Inflammatory macrophage treated with lipopolysaccharide for 4 hours (primary cell): ENCODE results near the gene EFCC1.

Experiments
- DNase-seq: peaks from one replicate; pipeline ENCODE4 v3.0.0-alpha.2; 2020

The EFCC1 gene, protein sequence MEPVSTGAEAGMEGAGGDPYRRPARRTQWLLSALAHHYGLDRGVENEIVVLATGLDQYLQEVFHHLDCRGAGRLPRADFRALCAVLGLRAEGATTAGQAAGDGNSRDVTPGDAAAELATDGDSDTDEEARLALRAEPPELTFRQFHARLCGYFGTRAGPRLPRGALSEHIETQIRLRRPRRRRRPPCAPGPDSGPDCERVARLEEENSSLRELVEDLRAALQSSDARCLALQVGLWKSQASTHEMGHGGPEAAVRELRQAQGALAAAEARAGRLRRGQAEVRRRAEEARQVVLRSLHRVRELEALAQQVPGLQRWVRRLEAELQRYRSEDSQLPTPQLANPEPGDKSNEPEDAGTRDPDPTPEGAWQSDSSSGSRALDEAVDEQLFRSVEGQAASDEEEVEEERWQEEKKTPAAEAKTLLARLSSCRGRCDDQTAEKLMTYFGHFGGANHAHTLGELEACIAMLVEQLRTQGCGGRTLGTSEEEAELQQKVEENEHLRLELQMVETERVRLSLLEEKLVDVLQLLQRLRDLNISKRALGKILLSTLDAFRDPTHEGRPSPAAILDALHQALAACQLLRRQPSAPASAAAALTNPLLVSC

GRCh38 chr3:129001101-129001805, at the start of gene EFCC1:
Gene EFCC1 (plus strand): TSS chr3:129001304. CDS start chr3:129001629, 325 bp downstream.
- DNase-seq = no peak

DNA sequence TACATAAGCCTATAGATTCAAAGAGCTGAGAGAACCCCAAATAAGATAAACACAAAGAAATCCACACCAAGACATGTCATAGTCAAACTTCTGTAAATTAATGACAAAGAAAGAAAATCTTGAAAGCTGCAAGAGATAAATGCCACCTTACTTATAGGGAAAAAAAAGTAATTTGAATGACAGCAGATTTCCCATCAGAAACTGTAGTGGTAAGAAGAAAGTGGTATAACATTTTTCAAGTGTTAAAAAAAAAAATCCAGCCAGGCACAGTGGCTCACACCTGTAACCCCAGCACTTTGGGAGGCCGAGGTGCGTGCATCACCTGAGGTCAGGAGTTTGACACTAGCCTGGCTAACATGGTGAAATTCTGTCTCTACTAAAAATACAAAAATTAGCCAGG, 44.7 kb upstream of the EFCC1 start:
- DNase-seq = no peak

DNA sequence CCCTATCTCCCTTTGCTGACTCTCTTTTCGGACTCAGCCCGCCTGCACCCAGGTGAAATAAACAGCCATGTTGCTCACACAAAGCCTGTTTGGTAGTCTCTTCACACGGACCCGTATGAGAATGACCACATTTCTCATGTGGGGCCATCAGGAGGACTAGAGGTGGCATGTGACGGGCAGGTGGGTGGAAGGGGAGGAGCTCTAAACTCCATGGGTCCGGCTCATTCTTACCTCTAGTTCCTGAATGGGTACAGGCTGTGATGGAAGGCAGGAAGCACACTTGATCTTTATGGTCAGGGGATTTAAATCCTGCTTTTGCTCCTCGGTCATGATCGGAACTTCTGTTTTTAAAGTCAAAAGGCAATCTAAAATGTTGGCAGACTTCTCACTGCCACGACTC, 35.8 kb upstream of the EFCC1 start:
- no peak for DNase-seq

- no peak for DNase-seq
Observed at GRCh38 chr3:128965818-128966217, 35.3 kb upstream of the EFCC1 start.

- no peak for DNase-seq
Observed at GRCh38 chr3:128967748-128968355, 33.3 kb upstream of the EFCC1 start.

DNA sequence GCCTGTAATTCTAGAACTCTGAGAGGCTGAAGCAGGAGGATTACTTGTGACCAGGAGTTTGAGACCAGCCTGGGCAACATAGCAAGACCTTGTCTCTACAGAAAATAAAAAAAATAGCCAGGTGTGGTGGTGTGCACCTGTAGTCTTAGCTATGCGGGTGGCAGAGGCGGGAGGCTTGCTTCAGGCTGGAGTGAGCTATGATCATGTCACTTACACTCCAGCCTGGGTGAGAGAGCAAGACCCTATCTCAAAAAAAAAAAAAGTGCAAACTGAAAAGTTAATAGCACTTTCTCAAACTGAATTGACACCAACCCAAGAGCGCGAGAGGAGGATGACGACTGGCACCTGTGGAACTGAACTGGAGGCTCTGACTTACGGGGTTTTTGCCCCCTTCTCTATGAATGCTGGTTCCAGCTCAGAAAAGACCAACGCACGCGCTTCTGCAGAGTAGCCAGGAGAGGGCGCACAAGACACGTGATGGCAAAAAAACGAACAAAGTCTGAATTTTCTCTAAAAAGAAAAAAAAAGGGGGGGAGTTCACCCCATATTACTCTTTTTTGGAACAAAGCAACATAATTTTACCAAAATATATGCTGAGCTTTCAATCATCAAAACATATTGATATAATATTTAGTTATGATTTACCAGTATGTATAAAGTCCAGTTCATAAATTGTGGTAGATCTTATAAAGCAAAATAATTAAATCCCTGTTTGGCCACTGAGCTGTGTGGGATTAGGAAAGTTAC, 30.9 kb upstream of the EFCC1 start:
- peak; percentile 47 for DNase-seq

GRCh38 chr3:128970740-128971047, 30.4 kb upstream of the EFCC1 start:
- DNase-seq = peak; percentile 3

GRCh38 chr3:128971421-128972100, 29.5 kb upstream of the EFCC1 start:
- DNase-seq = peak; percentile 45

- peak; percentile 29 for DNase-seq
Observed at GRCh38 chr3:128973988-128974564, 27.0 kb upstream of the EFCC1 start.

GRCh38 chr3:128975276-128975675, 25.8 kb upstream of the EFCC1 start:
- no peak for DNase-seq

DNA sequence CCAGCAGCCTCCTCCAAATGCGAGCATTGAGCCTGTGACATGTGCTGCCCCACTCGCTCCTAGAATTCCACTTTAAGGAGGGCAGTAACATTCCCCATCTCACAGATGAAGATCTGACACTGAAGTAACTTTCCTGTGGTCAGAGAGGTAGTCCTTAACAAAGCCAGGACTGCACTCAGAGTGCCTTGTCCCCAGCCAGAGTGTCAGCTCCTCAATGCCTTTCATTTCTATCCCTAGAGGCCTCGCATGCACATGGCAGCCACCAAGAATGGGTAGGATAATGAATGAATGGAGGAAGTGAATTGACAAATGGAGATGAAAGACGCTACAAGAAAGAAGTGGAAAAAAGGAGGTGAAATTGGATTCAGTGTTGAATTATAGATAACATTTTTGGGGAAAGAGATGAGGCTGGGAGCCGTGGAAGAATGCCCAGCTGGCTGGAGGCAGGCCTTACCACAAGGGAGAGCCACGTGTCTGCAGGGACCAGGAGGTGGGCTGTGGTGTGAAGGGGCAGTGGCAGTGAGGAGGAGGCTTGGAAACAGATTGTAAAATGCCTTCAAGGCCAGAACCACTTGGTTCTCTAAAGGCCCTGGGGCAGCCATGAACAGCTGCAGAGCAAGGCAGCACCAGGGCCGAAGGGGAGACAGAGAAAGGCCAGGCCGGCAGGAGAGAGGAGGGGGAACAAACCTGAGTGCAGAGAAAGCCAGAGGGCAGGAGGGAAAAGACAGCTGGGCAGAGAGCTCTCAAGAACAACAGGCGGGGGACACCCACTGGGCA, 17.6 kb upstream of the EFCC1 start:
- DNase-seq = no peak

DNA sequence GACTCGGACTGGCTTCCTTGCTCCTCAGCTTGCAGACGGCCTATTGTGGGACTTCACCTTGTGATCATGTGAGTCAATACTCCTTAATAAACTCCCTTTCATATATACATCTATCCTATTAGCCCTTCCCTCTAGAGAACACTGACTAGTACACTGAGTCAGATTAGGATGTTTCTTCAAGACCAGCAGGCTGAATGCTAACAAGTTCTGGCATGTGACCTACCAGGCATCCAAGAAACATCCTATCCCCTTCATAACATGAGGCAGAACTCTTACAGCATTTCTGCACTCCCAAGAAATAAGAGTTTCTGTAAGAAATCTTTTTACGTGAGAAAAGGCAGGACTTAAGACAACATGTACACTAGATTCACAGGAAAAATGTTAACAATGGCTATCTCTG, 16.5 kb upstream of the EFCC1 start:
- no peak for DNase-seq

DNA sequence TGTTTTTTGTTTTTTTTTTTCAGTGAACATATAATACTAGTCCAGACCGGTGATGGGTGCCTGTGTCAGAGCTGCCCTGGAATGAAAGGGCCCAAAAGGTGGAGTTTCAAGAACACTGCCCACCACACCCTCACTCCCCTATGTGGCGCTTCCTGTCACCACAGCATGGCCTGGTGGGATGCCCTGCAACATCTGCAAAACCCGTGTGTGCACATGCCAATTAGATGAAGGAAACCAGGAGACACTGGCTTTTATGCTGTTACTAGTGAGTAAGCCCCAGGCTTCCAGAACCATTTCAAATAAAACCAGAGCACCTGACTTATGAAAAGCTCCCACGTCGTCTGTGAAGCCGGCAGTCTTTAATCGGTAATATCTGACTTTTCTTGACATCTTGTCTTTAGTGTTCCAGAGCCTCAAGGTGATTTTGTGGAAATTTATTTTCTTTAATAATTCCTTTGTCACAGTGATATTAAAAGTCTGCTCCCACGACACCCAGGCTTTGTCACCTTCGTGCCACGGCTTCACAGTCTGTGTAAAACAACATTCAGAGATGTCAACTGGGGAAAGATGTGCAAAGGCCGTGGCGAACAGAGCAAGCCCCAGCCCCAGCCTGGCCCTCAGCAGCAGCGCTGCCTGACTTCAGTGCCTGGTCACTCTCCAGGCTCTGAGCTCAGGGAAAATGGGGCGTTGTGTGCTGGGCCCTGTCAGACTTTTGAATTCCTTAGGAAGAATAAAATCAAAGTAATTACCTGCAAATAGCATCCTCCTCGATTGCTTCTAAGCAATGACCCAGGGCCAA, 13.6 kb upstream of the EFCC1 start:
- no peak for DNase-seq

GRCh38 chr3:128988286-128988685, 12.8 kb upstream of the EFCC1 start:
- DNase-seq = no peak

DNA sequence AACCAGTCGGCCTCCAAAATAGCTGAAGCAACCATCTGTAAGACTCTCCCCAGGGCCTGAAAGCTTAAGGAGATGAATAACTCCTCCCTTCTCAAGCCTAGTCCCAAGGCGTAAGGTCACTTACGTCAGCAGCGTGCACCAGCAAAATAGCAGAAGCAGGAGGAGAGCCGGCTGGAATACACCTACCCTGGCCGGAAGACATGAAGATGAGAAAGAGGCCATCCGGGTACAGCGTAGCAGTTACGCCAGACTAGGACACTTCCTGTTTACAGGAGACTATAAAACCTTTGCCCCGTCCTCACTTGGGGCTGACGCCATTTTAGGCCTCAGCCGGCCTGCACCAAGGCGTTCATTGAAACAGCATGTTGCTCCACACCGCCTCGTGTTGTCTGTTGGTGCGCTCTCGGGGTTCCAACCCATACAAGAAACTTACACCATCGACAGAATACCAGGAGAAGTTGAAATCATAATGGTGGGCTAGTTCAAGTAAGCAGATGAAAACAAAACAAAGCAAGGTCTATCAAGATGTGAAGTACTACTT, 9.7 kb upstream of the EFCC1 start:
- peak; percentile 83 for DNase-seq

DNA sequence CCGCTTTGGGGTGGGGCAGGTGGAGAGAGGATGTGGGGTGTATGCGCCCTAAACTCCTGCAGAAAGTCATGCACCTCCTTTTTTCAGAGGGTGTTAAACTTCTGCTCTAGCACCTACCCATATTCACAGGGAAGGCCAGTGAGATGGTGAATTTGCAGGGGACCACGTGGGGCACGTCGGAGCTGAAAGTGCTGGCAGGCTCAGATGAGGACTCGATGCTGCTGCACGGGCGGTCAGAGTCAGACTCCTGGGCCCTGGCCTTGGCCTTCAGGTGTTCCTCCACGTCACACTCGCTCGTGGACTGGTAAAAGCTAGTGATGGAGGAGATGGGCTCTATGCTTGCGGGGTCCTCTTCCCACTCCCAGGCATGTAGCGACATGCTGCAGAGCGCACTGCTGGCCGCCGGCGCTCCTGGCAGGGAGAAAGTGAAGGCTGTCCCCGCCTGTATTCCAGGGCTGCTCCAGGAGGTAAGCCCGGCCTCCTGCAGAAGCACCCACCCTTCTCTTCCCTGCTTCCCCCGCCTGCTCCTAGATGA, 8.1 kb upstream of the EFCC1 start:
- no peak for DNase-seq

GRCh38 chr3:128993461-128994172, 7.5 kb upstream of the EFCC1 start, which contains the start of gene CFAP92:
Gene CFAP92 (minus strand): TSS chr3:128994076. CDS start chr3:128993304, 772 bp downstream.
- peak; percentile 74 for DNase-seq

GRCh38 chr3:128994173-128994512, 7.0 kb upstream of the EFCC1 start:
- no peak for DNase-seq
